Measurements from ENCODE around the gene TUBA1A. TPM values are rescaled to one million over a fixed set of nuclear protein-coding genes. Genes with fewer than 3 reads are reported as not detected.
"Not testable (repeated sequence)": the region's sequence is repeated elsewhere in the genome, so short reads cannot be mapped to it uniquely, and the experiment has no call there.

TUBA1A gene
- total RNA-seq, 1 donor from 2014 or later: 47.2 TPM

- Mint-ChIP-seq H3K27me3 (ENCODE audit: insufficient read depth) (peaks cover 7% of the 10 kb centered on the region), H3K27ac (no peak overlapping the region), H3K4me3 (no peak overlapping the region), H3K9me3 (no peaks in the 10 kb centered on the region), H3K36me3 (ENCODE audit: low read depth) (no peaks in the 10 kb centered on the region), H3K4me1 (ENCODE audit: low read depth) (no peaks in the 10 kb centered on the region)
- intact Hi-C loops (cut with micrococcal nuclease): no loop called here
- DNase-seq (ENCODE audit: low spot score): no peak
Observed at GRCh38 chr12:49223122-49223521, 34.2 kb upstream of the TUBA1A start.

- Mint-ChIP-seq H3K9me3 (no peaks in the 10 kb centered on the region), H3K4me3 (no peak overlapping the region), H3K27ac (no peak overlapping the region), H3K36me3 (ENCODE audit: low read depth) (no peaks in the 10 kb centered on the region), H3K27me3 (ENCODE audit: insufficient read depth) (peaks cover 2% of the 10 kb centered on the region), H3K4me1 (ENCODE audit: low read depth) (no peaks in the 10 kb centered on the region)
- no peak for DNase-seq (ENCODE audit: low spot score)
- intact Hi-C loops (cut with micrococcal nuclease): no loop called here
Observed at GRCh38 chr12:49220972-49221371, 32.1 kb upstream of the TUBA1A start.

GRCh38 chr12:49219417-49220026 is 30.6 kb upstream of the TUBA1A start:
- H3K9me3 Mint-ChIP-seq: no peaks in the 10 kb centered on the region
- H3K27ac Mint-ChIP-seq: no peak overlapping the region
- no peaks in the 10 kb centered on the region for H3K4me1 Mint-ChIP-seq (ENCODE audit: low read depth)
- no peaks in the 10 kb centered on the region for H3K36me3 Mint-ChIP-seq (ENCODE audit: low read depth)
- no peak for DNase-seq (ENCODE audit: low spot score)
- H3K4me3 Mint-ChIP-seq: no peak overlapping the region
- intact Hi-C loops (cut with micrococcal nuclease): no loop called here
- H3K27me3 Mint-ChIP-seq (ENCODE audit: insufficient read depth): peaks cover 5% of the 10 kb centered on the region

GRCh38 chr12:49212572-49212971 is 23.7 kb upstream of the TUBA1A start:
- no peaks in the 10 kb centered on the region for H3K4me1 Mint-ChIP-seq (ENCODE audit: low read depth)
- peaks cover 9% of the 10 kb centered on the region for H3K27me3 Mint-ChIP-seq (ENCODE audit: insufficient read depth)
- no peaks in the 10 kb centered on the region for H3K36me3 Mint-ChIP-seq (ENCODE audit: low read depth)
- H3K27ac Mint-ChIP-seq: no peak overlapping the region
- no peaks in the 10 kb centered on the region for H3K9me3 Mint-ChIP-seq
- H3K4me3 Mint-ChIP-seq: no peak overlapping the region
- intact Hi-C loops (cut with micrococcal nuclease): no loop called here
- DNase-seq (ENCODE audit: low spot score): no peak

- H3K27me3 Mint-ChIP-seq (ENCODE audit: insufficient read depth); H3K4me3 Mint-ChIP-seq; H3K36me3 Mint-ChIP-seq (ENCODE audit: low read depth); DNase-seq (ENCODE audit: low spot score); intact Hi-C loops (cut with micrococcal nuclease); H3K4me1 Mint-ChIP-seq (ENCODE audit: low read depth); H3K27ac Mint-ChIP-seq; H3K9me3 Mint-ChIP-seq: not testable (repeated sequence)
Observed at GRCh38 chr12:49210703-49211102, 21.8 kb upstream of the TUBA1A start.

- Mint-ChIP-seq H3K27me3 (ENCODE audit: insufficient read depth) (peaks cover 7% of the 10 kb centered on the region), H3K4me1 (ENCODE audit: low read depth) (no peaks in the 10 kb centered on the region), H3K4me3 (no peak overlapping the region), H3K36me3 (ENCODE audit: low read depth) (no peaks in the 10 kb centered on the region), H3K9me3 (no peaks in the 10 kb centered on the region), H3K27ac (no peak overlapping the region)
- DNase-seq (ENCODE audit: low spot score): no peak
- intact Hi-C loops (cut with micrococcal nuclease): no loop called here
Observed at GRCh38 chr12:49208676-49209075, 19.8 kb upstream of the TUBA1A start.

- peaks cover 6% of the 10 kb centered on the region for H3K27me3 Mint-ChIP-seq (ENCODE audit: insufficient read depth)
- no peak for DNase-seq (ENCODE audit: low spot score)
- no peak overlapping the region for H3K27ac Mint-ChIP-seq
- intact Hi-C loops (cut with micrococcal nuclease): no loop called here
- H3K9me3 Mint-ChIP-seq: no peaks in the 10 kb centered on the region
- H3K36me3 Mint-ChIP-seq (ENCODE audit: low read depth): no peaks in the 10 kb centered on the region
- H3K4me1 Mint-ChIP-seq (ENCODE audit: low read depth): no peaks in the 10 kb centered on the region
- no peak overlapping the region for H3K4me3 Mint-ChIP-seq
Observed at GRCh38 chr12:49208146-49208545, 19.3 kb upstream of the TUBA1A start.

- Mint-ChIP-seq H3K27ac (no peak overlapping the region), H3K9me3 (no peaks in the 10 kb centered on the region), H3K36me3 (ENCODE audit: low read depth) (no peaks in the 10 kb centered on the region), H3K4me1 (ENCODE audit: low read depth) (peaks cover 8% of the 10 kb centered on the region), H3K27me3 (ENCODE audit: insufficient read depth) (peaks cover 6% of the 10 kb centered on the region), H3K4me3 (no peak overlapping the region)
- intact Hi-C loops (cut with micrococcal nuclease): no loop called here
- no peak for DNase-seq (ENCODE audit: low spot score)
Observed at GRCh38 chr12:49206389-49206788, 17.5 kb upstream of the TUBA1A start.

- Mint-ChIP-seq H3K27me3 (ENCODE audit: insufficient read depth) (peaks cover 10% of the 10 kb centered on the region), H3K4me1 (ENCODE audit: low read depth) (peaks cover 13% of the 10 kb centered on the region), H3K36me3 (ENCODE audit: low read depth) (no peaks in the 10 kb centered on the region), H3K27ac (peak overlapping the region; percentile 9), H3K4me3 (no peak overlapping the region), H3K9me3 (no peaks in the 10 kb centered on the region)
- intact Hi-C loops (cut with micrococcal nuclease): loop anchor here (1.0 kb wide), 1 partner anchor 12 kb away; the partner anchor contains the start of gene TUBA1A
- DNase-seq (ENCODE audit: low spot score): no peak
Observed at GRCh38 chr12:49201595-49202295, 12.9 kb upstream of the TUBA1A start.

- Mint-ChIP-seq H3K27me3 (ENCODE audit: insufficient read depth) (peaks cover 8% of the 10 kb centered on the region), H3K4me3 (no peak overlapping the region), H3K36me3 (ENCODE audit: low read depth) (no peaks in the 10 kb centered on the region), H3K9me3 (no peaks in the 10 kb centered on the region), H3K4me1 (ENCODE audit: low read depth) (peaks cover 13% of the 10 kb centered on the region), H3K27ac (peak overlapping the region; percentile 9)
- intact Hi-C loops (cut with micrococcal nuclease): loop anchor here (1.0 kb wide), 1 partner anchor 12 kb away; the partner anchor contains the start of gene TUBA1A
- no peak for DNase-seq (ENCODE audit: low spot score)
Observed at GRCh38 chr12:49200919-49201594, 12.2 kb upstream of the TUBA1A start.

- Mint-ChIP-seq H3K4me3 (no peak overlapping the region), H3K36me3 (ENCODE audit: low read depth) (no peaks in the 10 kb centered on the region), H3K27me3 (ENCODE audit: insufficient read depth) (peaks cover 8% of the 10 kb centered on the region), H3K4me1 (ENCODE audit: low read depth) (peaks cover 13% of the 10 kb centered on the region), H3K9me3 (no peaks in the 10 kb centered on the region), H3K27ac (no peak overlapping the region)
- intact Hi-C loops (cut with micrococcal nuclease): no loop called here
- no peak for DNase-seq (ENCODE audit: low spot score)
Observed at GRCh38 chr12:49198431-49199155, 9.7 kb upstream of the TUBA1A start.

- H3K4me3 Mint-ChIP-seq: no peak overlapping the region
- no peak overlapping the region for H3K27ac Mint-ChIP-seq
- peaks cover 13% of the 10 kb centered on the region for H3K4me1 Mint-ChIP-seq (ENCODE audit: low read depth)
- no peak for DNase-seq (ENCODE audit: low spot score)
- peaks cover 9% of the 10 kb centered on the region for H3K27me3 Mint-ChIP-seq (ENCODE audit: insufficient read depth)
- no peaks in the 10 kb centered on the region for H3K36me3 Mint-ChIP-seq (ENCODE audit: low read depth)
- intact Hi-C loops (cut with micrococcal nuclease): no loop called here
- H3K9me3 Mint-ChIP-seq: no peaks in the 10 kb centered on the region
Observed at GRCh38 chr12:49197256-49197655, 8.4 kb upstream of the TUBA1A start.

- peaks cover 9% of the 10 kb centered on the region for H3K27me3 Mint-ChIP-seq (ENCODE audit: insufficient read depth)
- no peak overlapping the region for H3K4me3 Mint-ChIP-seq
- H3K27ac Mint-ChIP-seq: no peak overlapping the region
- no peaks in the 10 kb centered on the region for H3K9me3 Mint-ChIP-seq
- no peak for DNase-seq (ENCODE audit: low spot score)
- intact Hi-C loops (cut with micrococcal nuclease): no loop called here
- no peaks in the 10 kb centered on the region for H3K36me3 Mint-ChIP-seq (ENCODE audit: low read depth)
- H3K4me1 Mint-ChIP-seq (ENCODE audit: low read depth): no peaks in the 10 kb centered on the region
Observed at GRCh38 chr12:49195736-49196135, 6.9 kb upstream of the TUBA1A start.

Measured in activated T-helper 1 cell treated with anti-CD3 and anti-CD28 coated beads, Interleukin-12 subunit alpha, Interleukin-12 subunit beta, Interleukin-2, Interleukin-4 antibody, amounts not matched to agents 30 ng/mL and 10 ng/mL and 1 ng/mL, durations not matched to agents 14 hours and 24 hours and 36 hours (primary cell).